WTC11 (cell line): ENCODE data around the gene GNAZ.

Experiments used
- NR1H2 ChIP-seq: sonication (generic); formaldehyde crosslinking; IDR thresholded peaks from 2 replicates; pipeline ENCODE4 v1.9.0; 2021; ENCODE audit warnings: mild to moderate bottlenecking, moderate library complexity, missing genetic modification reagents
- NR3C1 ChIP-seq: sonication (generic); formaldehyde crosslinking; conservative IDR thresholded peaks from 2 replicates; pipeline ENCODE4 v1.8.1; 2023; ENCODE audit warnings: low read depth, mild to moderate bottlenecking, missing genetic modification reagents
- TCF7 ChIP-seq: sonication (generic); formaldehyde crosslinking; IDR thresholded peaks from 2 replicates; pipeline ENCODE4 v1.8.0; 2022; ENCODE audit warnings: mild to moderate bottlenecking, low read depth, missing genetic modification reagents, moderate library complexity

GRCh38 chr22:23044570-23044969, 25.7 kb upstream of the GNAZ start:
- TF ChIP-seq TCF7 (CRISPR knock-in tag) (no peak), NR1H2 (CRISPR knock-in tag) (no peak), NR3C1 (no peak)
